OCI-LY3 (cell line): ENCODE data around the gene TMX4.

Experiments used
- H2AFZ ChIP-seq: fragments of 200-600, 300-600 bp; shearing (Covaris generic); 2 replicates; pipeline ENCODE4 v1.6.0; 2014; ENCODE audit warnings: antibody characterized with exemption, low read depth, low read length
- H3K27ac ChIP-seq: fragments of 200-600, 300-600 bp; sonication (generic); 2 replicates; pipeline ENCODE4 v1.5.1; 2014; ENCODE audit warnings: mild to moderate bottlenecking, low read length, moderate library complexity, mixed read lengths
- H3K27me3 ChIP-seq: fragments of 200-600, 300-600 bp; sonication (generic); 2 replicates; pipeline ENCODE4 v1.6.1; 2014; ENCODE audit warnings: low read depth, low read length, mixed read lengths
- H3K36me3 ChIP-seq: fragments of 200-600, 300-600 bp; sonication (generic); replicated peaks from 2 replicates; pipeline ENCODE3; 2014; ENCODE audit warnings: low read depth, low read length, mixed read lengths
- H3K4me1 ChIP-seq: fragments of 300-600, 200-600 bp; sonication (generic); 2 replicates; pipeline ENCODE4 v1.6.1; 2014; ENCODE audit warnings: low read length, mixed read lengths
- H3K4me2 ChIP-seq: fragments of 200-600, 300-600 bp; sonication (generic); 2 replicates; pipeline ENCODE4 v1.6.1; 2014; ENCODE audit warnings: low read length, mixed read lengths
- H3K4me3 ChIP-seq: fragments of 300-600, 200-600 bp; sonication (generic); 2 replicates; pipeline ENCODE4 v1.5.1; 2014; ENCODE audit warnings: antibody characterized with exemption, mild to moderate bottlenecking, low read length, moderate library complexity
- H3K79me2 ChIP-seq: fragments of 300-600, 200-600 bp; shearing (Covaris generic); 2 replicates; pipeline ENCODE4 v1.6.1; 2014; ENCODE audit warnings: mild to moderate bottlenecking, low read length, mixed read lengths
- H3K9ac ChIP-seq: fragments of 300-600, 200-600 bp; shearing (Covaris generic); 2 replicates; pipeline ENCODE4 v1.6.0; 2014; ENCODE audit warnings: mild to moderate bottlenecking, low read length, moderate library complexity
- H3K9me3 ChIP-seq: fragments of 200-600, 300-600 bp; shearing (Covaris generic); 2 replicates; pipeline ENCODE4 v1.6.1; 2014; ENCODE audit warnings: low read length, mixed read lengths; ENCODE audit not compliant: insufficient read depth
- H4K20me1 ChIP-seq: fragments of 200-600, 300-600 bp; sonication (generic); 2 replicates; pipeline ENCODE4 v1.6.1; 2016; ENCODE audit warnings: low read length, mixed read lengths; ENCODE audit not compliant: insufficient read depth
- CTCF ChIP-seq: fragments of 200-600, 300-600 bp; sonication (generic); IDR thresholded peaks from 2 replicates; pipeline ENCODE4 v1.5.1; 2014; ENCODE audit warnings: antibody characterized with exemption, low read length, low read depth
- EZH2phosphoT487 ChIP-seq: fragments of 200-600 bp; shearing (Covaris generic); IDR thresholded peaks from 2 replicates; pipeline ENCODE4 v1.6.1; 2018; ENCODE audit warnings: antibody characterized with exemption, mixed run types, low read depth

The TMX4 gene

GRCh38 chr20:8007490-8007889 lies 12.1 kb downstream of the TMX4 start:
- Histone ChIP-seq H3K27ac (no peak overlapping the region), H3K9me3 (no peaks in the 10 kb centered on the region), H3K79me2 (no peaks in the 10 kb centered on the region), H3K4me2 (no peak overlapping the region), H3K36me3 (no peaks in the 10 kb centered on the region), H3K4me1 (no peaks in the 10 kb centered on the region), H4K20me1 (no peaks in the 10 kb centered on the region), H3K9ac (no peak overlapping the region), H3K4me3 (no peak overlapping the region), H2AFZ (no peak overlapping the region), H3K27me3 (no peaks in the 10 kb centered on the region)
- TF ChIP-seq EZH2phosphoT487 (no peak), CTCF (no peak)

- H3K27ac ChIP-seq = no peak overlapping the region
These were observed 13.8 kb downstream of the TMX4 start for GRCh38 chr20:8005575-8006366.

GRCh38 chr20:8005033-8005432 lies 14.5 kb downstream of the TMX4 start:
- H3K27ac ChIP-seq = no peak overlapping the region
- H3K4me2 ChIP-seq = no peak overlapping the region
- no peaks in the 10 kb centered on the region for H3K4me1 ChIP-seq
- no peaks in the 10 kb centered on the region for H3K36me3 ChIP-seq
- H2AFZ ChIP-seq = no peak overlapping the region
- no peak overlapping the region for H3K4me3 ChIP-seq
- no peaks in the 10 kb centered on the region for H3K9me3 ChIP-seq
- no peaks in the 10 kb centered on the region for H3K79me2 ChIP-seq
- H3K27me3 ChIP-seq = no peaks in the 10 kb centered on the region
- no peak overlapping the region for H3K9ac ChIP-seq
- no peaks in the 10 kb centered on the region for H4K20me1 ChIP-seq
- TF ChIP-seq CTCF = no peak
- no peak for TF ChIP-seq EZH2phosphoT487

More at GRCh38 chr20:8005575-8006366, 13.8 kb downstream of the TMX4 start:
- Histone ChIP-seq H3K9me3 (no peaks in the 10 kb centered on the region), H3K9ac (no peak overlapping the region), H3K79me2 (no peaks in the 10 kb centered on the region), H3K4me1 (no peaks in the 10 kb centered on the region), H3K36me3 (no peaks in the 10 kb centered on the region), H3K4me2 (no peak overlapping the region), H3K27me3 (no peaks in the 10 kb centered on the region), H2AFZ (no peak overlapping the region), H4K20me1 (no peaks in the 10 kb centered on the region), H3K4me3 (no peak overlapping the region)
- TF ChIP-seq CTCF (no peak), EZH2phosphoT487 (no peak)

- Histone ChIP-seq H2AFZ (no peak overlapping the region), H3K9ac (no peak overlapping the region), H3K27me3 (no peaks in the 10 kb centered on the region), H3K4me1 (no peaks in the 10 kb centered on the region), H3K27ac (no peak overlapping the region), H3K79me2 (no peaks in the 10 kb centered on the region), H3K9me3 (no peaks in the 10 kb centered on the region), H3K4me3 (no peak overlapping the region), H3K36me3 (peaks cover 3% of the 10 kb centered on the region), H4K20me1 (no peaks in the 10 kb centered on the region), H3K4me2 (no peak overlapping the region)
- no peak for TF ChIP-seq CTCF
- TF ChIP-seq EZH2phosphoT487 = no peak
These were observed 17.5 kb downstream of the TMX4 start for GRCh38 chr20:8002056-8002455.
